DOHH2 (cell line): ENCODE data around the gene NCSTN.

Experiments used
- H3F3A ChIP-seq: fragments of 200-600 bp; sonication (generic), shearing (Covaris generic); 2 replicates; pipeline ENCODE4 v1.6.0; 2016; ENCODE audit warnings: antibody characterized with exemption, mild to moderate bottlenecking; ENCODE audit not compliant: control insufficient read depth, insufficient read depth
- H3K27ac ChIP-seq: fragments of 200-600 bp; sonication (generic); 2 replicates; pipeline ENCODE4 v1.5.1; 2014; ENCODE audit warnings: low read depth, mild to moderate bottlenecking, low read length, moderate library complexity
- H3K27me3 ChIP-seq: fragments of 200-600 bp; sonication (generic); 2 replicates; pipeline ENCODE4 v1.6.1; 2014; ENCODE audit warnings: mild to moderate bottlenecking, low read length, mixed read lengths; ENCODE audit not compliant: control insufficient read depth
- H3K36me3 ChIP-seq: fragments of 200-600 bp; sonication (generic); 2 replicates; pipeline ENCODE4 v1.6.1; 2014; ENCODE audit warnings: mild to moderate bottlenecking, low read length, moderate library complexity, mixed read lengths; ENCODE audit not compliant: control insufficient read depth
- H3K4me1 ChIP-seq: fragments of 200-600 bp; sonication (generic); 2 replicates; pipeline ENCODE4 v1.6.1; 2014; ENCODE audit warnings: mild to moderate bottlenecking, low read length, mixed read lengths; ENCODE audit not compliant: control insufficient read depth
- H3K4me2 ChIP-seq: fragments of 200-600 bp; sonication (generic); 2 replicates; pipeline ENCODE4 v1.6.0; 2014; ENCODE audit warnings: mild to moderate bottlenecking, low read length, moderate library complexity
- H3K4me3 ChIP-seq: fragments of 200-600 bp; sonication (generic); 2 replicates; pipeline ENCODE4 v1.5.1; 2014; ENCODE audit warnings: mild to moderate bottlenecking, low read length, mixed read lengths
- H3K79me2 ChIP-seq: fragments of 200-600 bp; sonication (generic); 2 replicates; pipeline ENCODE4 v1.6.1; 2014; ENCODE audit warnings: mild to moderate bottlenecking, low read length, mixed read lengths; ENCODE audit not compliant: control insufficient read depth
- H3K9me2 ChIP-seq: fragments of 200-600 bp; sonication (generic); replicated peaks from 2 replicates; pipeline ENCODE4 v1.6.1; 2014; ENCODE audit warnings: mild to moderate bottlenecking, low read length, mixed read lengths; ENCODE audit not compliant: control insufficient read depth
- H3K9me3 ChIP-seq: fragments of 200-600 bp; sonication (generic); 2 replicates; pipeline ENCODE4 v1.6.1; 2014; ENCODE audit warnings: antibody characterized with exemption, low read length, mixed read lengths; ENCODE audit not compliant: control insufficient read depth, insufficient read depth
- H4K20me1 ChIP-seq: fragments of 200-600 bp; sonication (generic); 2 replicates; pipeline ENCODE4 v1.6.0; 2014; ENCODE audit warnings: low read depth, mild to moderate bottlenecking, antibody characterized with exemption, low read length, moderate library complexity; ENCODE audit not compliant: control insufficient read depth, insufficient read depth
- CTCF ChIP-seq: fragments of 200-600 bp; sonication (generic); IDR thresholded peaks from one replicate; pipeline ENCODE4 v1.5.1; 2014; ENCODE audit warnings: antibody characterized with exemption, mild to moderate bottlenecking, low read depth, low read length; ENCODE audit not compliant: poor library complexity, severe bottlenecking
- EZH2phosphoT487 ChIP-seq: fragments of 200-600 bp; sonication (generic); IDR thresholded peaks from 2 replicates; pipeline ENCODE4 v1.6.1; 2017; ENCODE audit warnings: borderline replicate concordance, mild to moderate bottlenecking, antibody characterized with exemption, low read length, moderate library complexity, mixed read lengths

NCSTN gene

GRCh38 chr1:160401487-160401805, 58.3 kb downstream of the NCSTN start:
- no peak overlapping the region for H3K27ac ChIP-seq
- H3K9me2 ChIP-seq = no peaks in the 10 kb centered on the region
- no peaks in the 10 kb centered on the region for H3K36me3 ChIP-seq
- H3F3A ChIP-seq = no peaks in the 10 kb centered on the region
- no peaks in the 10 kb centered on the region for H3K79me2 ChIP-seq
- TF ChIP-seq CTCF (no peak), EZH2phosphoT487 (no peak)
- H3K27me3 ChIP-seq = peaks cover 46% of the 10 kb centered on the region
- H3K4me1 ChIP-seq = peaks cover 12% of the 10 kb centered on the region
- peak overlapping the region; percentile 77 for H3K4me3 ChIP-seq
- H3K9me3 ChIP-seq = no peaks in the 10 kb centered on the region
- peak overlapping the region; percentile 75 for H3K4me2 ChIP-seq
- no peaks in the 10 kb centered on the region for H4K20me1 ChIP-seq

- Histone ChIP-seq H3K4me2 (no peak overlapping the region), H3F3A (no peaks in the 10 kb centered on the region), H3K27ac (no peak overlapping the region), H3K36me3 (no peaks in the 10 kb centered on the region), H3K79me2 (no peaks in the 10 kb centered on the region), H3K27me3 (peaks cover 46% of the 10 kb centered on the region), H4K20me1 (no peaks in the 10 kb centered on the region), H3K9me3 (no peaks in the 10 kb centered on the region), H3K9me2 (no peaks in the 10 kb centered on the region), H3K4me3 (no peak overlapping the region), H3K4me1 (peaks cover 12% of the 10 kb centered on the region)
- TF ChIP-seq CTCF (no peak), EZH2phosphoT487 (no peak)
Measured at GRCh38 chr1:160402001-160402795, 59.0 kb downstream of the NCSTN start.

GRCh38 chr1:160403244-160403643, 60.1 kb downstream of the NCSTN start:
- H3K4me1 ChIP-seq = peaks cover 12% of the 10 kb centered on the region
- no peaks in the 10 kb centered on the region for H3F3A ChIP-seq
- H3K27ac ChIP-seq = no peak overlapping the region
- no peaks in the 10 kb centered on the region for H3K9me2 ChIP-seq
- H4K20me1 ChIP-seq = no peaks in the 10 kb centered on the region
- H3K9me3 ChIP-seq = no peaks in the 10 kb centered on the region
- TF ChIP-seq EZH2phosphoT487 (no peak), CTCF (no peak)
- H3K4me2 ChIP-seq = no peak overlapping the region
- H3K79me2 ChIP-seq = no peaks in the 10 kb centered on the region
- no peaks in the 10 kb centered on the region for H3K36me3 ChIP-seq
- no peak overlapping the region for H3K4me3 ChIP-seq
- H3K27me3 ChIP-seq = peaks cover 46% of the 10 kb centered on the region
